Fibroblast of skin of left quadriceps (primary cell): Measurements from ENCODE around the gene CAMKK2.
A peak's percentile ranks its signal among the peaks of the same experiment; 100 is the strongest.
"Not testable (repeated sequence)": the region's sequence is repeated elsewhere in the genome, so short reads cannot be mapped to it uniquely, and the experiment has no call there.

Experiments
- DNase-seq, 2 experiments: peaks; one replicate each; pipeline ENCODE4 v3.0.0-alpha.2; 2013; ENCODE audit warnings: low read depth in 2 of 2

CAMKK2 gene

DNA sequence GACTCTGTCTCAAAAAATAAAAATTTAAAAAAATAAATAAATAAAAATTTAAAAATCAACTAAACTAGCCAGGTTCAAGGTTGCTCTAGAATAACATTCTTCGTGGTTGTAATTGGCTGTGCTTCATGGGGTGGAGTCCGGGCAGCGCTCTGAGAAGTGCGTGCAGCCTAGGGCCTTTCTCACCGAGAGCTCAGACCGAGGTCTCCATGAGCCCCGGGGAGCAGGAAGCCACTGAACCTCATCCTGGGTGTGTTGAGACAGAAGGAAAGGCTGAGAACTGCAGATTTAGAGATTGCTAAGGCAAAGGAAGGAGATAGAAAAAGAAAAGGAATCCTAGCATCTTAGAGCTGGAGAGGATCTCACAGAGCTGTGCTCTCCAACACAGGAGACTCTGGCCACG lies 71.9 kb downstream of the CAMKK2 start:
- no peak for DNase-seq

GRCh38 chr12:121223292-121224285 lies 72.9 kb downstream of the CAMKK2 start:
- no peak for DNase-seq

- no peak for DNase-seq
These were observed 73.7 kb downstream of the CAMKK2 start for GRCh38 chr12:121222847-121223246.

- no peak for DNase-seq
These were observed 77.0 kb downstream of the CAMKK2 start for GRCh38 chr12:121219353-121219986.

DNA sequence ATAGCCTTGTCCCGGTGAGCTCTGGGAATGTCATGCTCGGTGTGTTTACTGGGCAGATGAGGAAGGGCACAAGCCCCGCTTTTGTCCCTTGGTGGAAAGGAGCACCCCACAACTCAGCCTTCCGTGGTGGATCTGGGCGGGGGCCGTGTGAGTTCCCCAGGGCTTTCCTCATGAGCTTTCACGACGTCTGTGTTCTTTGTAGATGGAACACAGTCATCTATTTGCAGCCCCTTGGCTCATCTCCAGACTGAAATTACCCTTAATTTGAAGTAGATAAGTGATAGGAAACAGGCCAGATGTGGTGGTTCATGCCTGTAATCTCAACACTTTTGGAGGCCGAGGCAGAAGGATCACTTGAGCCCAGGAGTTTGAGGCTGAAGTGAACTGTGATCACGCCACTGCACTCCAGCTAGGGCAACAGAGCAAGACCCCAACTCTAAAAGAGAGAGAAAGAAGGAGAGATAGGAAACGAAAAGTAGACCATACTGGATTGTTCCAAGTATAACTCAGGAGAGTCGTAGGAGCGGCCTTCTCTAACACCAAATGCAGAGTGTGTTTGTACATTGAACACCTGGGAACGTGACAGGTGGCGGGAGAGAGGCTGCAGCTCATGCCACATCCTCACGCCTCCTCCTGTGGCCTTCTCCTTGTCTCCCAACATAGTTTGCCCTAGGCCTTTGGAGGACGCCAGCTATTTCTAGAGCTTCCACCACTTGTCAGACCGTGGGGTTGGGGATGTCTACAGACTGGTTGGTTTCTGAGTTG lies 77.7 kb downstream of the CAMKK2 start:
- no peak for DNase-seq

DNA sequence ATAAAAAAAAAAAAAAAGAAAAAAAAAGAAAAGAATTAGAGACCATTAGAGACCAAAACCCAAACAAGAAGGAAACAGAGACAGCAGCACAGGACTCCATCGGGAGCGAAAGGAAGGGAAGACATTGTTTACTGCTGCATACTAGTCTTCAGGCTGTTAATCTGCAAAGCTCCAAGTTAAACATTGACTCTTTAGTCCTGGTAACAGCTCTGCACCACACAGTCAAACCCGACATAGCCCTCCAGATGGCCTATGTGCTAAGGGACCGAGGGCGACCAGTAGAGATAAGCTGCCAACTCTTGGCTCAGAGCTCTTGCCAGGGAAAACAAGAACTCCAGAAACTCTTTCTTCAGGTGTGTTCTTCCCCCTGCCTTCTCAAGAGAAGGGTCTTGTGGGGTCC lies 78.7 kb downstream of the CAMKK2 start:
- DNase-seq: no peak

DNA sequence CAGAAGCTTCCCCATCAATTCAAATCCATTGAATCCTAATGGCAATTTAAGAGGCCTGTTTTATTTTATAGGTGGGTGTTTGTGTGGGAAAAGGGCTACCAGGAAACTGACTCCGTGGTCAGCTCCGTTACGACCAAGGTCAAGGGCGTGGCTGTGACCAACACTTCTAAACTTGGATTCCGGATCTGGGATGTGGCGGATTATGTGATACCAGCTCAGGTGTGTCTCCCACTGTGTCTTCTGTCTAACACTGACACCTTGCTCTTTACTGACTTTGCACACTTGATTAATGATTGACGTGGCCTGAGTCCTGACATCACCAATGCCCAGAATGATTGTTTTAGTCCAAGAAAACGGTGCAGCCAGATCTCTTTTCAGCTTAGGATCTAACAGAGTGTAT lies 79.4 kb downstream of the CAMKK2 start:
- no peak for DNase-seq

DNA sequence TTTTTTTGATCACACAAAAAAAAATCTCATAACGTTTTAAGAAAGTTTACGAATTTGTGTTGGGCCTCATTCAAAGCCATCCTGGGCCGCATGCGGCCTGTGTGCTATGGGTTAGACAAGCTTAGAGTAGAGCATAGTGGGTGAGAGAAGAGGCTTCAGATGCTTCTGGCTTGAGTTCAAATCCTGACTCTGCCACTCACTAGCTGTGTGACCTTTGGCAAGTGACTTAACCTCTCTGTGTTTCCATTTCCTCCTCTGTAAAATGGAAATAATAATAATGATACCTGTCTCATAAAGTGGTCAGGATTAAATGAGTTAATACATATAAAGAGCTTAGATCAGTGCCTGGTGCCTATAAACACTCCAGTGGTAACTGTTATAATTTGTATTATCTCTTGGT lies 80.4 kb downstream of the CAMKK2 start:
- DNase-seq: no peak

- peak; percentile 47 to 48 for DNase-seq
These were observed 81.4 kb downstream of the CAMKK2 start for GRCh38 chr12:121214855-121215745.

DNA sequence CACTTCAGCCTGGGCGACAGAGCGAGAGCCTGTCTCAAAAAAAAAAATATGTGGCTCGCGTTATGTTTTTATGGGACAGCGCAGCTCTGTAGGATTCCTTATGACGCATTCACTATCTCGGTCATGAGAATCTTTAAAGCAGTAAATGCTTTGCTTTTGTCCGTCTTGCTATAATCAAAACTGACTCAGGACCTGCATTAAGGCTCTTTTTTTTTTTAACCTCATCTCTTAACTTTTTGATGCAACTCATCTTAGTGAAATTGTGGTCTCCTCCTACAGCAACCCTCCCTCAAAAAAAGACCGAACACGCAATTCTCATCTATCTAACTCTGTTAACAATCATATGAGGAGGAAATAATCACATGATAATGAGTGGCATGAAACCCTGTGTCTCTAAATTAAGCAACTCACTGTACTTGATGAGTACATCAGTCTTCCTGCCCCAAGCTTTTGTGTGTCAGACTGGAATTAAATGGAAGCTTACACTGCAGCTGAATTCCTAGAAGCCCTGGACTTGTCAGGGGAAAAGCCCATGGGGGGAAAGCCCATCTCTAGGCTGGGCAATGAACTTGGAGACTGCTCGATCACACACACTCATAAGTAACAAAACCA lies 82.2 kb downstream of the CAMKK2 start:
- DNase-seq: peak in 1 of 2 experiments; percentile 7

DNA sequence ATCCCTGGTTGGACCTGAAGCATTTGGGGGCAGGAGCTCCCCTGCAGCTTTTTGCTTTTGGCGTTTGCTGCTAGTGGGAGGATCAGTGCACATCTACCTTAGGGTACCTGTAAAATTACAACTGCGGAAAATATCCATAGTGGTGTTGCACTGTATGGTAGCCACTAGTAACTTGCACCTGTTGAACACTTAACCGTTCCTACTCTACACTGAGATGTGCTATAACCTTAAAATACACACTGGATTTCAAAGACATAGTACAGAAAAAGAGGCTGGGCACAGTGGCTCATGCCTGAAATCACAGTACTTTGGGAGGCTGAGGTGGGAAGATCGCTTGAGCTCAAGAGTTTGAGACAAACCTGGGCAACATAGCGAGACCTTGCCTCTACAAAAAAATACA lies 83.6 kb downstream of the CAMKK2 start:
- DNase-seq: no peak

- peak; percentile 38 to 46 for DNase-seq
These were observed 86.6 kb downstream of the CAMKK2 start, which contains the start of gene P2RX4 for GRCh38 chr12:121209624-121210572. TSS of gene P2RX4 (plus strand) at chr12:121210129. CDS start at chr12:121210165, 36 bp downstream.

DNA sequence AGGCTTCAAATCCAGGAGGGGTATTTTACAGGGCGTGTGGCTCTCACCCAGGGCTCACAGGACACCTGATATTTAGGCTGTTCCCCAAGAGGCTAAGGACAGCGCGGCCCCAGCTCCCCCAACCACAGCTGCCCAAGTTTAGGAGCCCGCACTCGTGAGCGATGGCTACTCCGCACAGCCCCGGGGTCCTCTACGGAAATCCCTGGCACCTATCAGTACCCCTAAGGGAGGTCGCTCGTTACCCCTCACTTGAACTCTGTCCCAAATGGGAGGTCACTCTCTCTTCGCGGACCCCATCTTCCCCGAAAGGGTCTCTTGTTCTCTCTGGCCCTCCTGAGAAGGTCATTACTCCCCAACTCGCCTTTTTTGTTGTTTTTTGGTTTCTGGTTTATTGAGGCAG lies 87.3 kb downstream of the CAMKK2 start:
- no peak for DNase-seq

GRCh38 chr12:121208571-121208970 lies 87.9 kb downstream of the CAMKK2 start:
- not testable (repeated sequence) for DNase-seq

- DNase-seq: no peak
These were observed 91.0 kb downstream of the CAMKK2 start for GRCh38 chr12:121205491-121205890.

DNA sequence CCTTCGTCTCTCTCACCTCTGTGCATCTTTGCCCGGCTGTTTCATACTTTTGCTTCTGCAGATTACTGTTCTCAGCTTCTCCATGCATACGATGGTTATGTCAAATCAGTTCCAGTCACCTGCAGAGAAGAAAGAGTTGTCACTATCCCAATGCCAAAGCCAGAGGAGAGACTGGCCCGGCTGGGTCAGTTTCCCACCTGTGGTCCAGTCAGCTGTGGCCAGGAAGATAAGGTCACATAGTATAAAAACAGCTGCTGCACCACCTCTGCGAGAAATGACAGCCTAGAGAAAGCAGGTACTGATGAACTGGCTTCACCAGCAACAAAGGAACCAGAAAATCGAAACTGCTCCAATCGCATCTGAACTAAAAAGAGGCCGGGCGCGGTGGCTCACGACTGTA lies 93.0 kb downstream of the CAMKK2 start:
- no peak for DNase-seq

GRCh38 chr12:121202407-121203355 lies 93.8 kb downstream of the CAMKK2 start:
- no peak for DNase-seq

DNA sequence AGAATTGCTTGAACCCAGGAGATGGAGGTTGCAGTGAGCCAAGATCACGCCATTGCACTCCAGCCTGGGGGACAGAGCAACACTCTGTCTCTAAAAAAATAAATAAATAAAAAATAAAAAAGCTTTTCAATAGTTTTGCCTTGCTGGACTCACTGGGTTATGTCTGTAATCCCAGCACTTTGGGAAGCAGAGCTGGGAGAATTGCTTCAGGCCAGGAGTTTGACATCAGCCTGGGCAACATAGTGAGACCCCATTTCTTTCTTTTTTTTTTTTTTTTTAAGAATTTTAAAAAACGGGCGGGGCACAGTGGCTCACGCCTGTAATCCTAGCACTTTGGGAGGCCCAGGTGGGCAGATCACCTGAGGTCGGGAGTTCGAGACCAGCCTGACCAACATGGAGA lies 95.4 kb downstream of the CAMKK2 start:
- not testable (repeated sequence) for DNase-seq
